ELR (cell line): Measurements from ENCODE around the gene OR5D16.
"Not testable (repeated sequence)": the region's sequence is repeated elsewhere in the genome, so short reads cannot be mapped to it uniquely, and the experiment has no call there.

Experiments
- DNase-seq: peaks from one replicate; pipeline ENCODE4 v3.0.0-alpha.2; 2015; ENCODE audit warnings: low read depth

OR5D16 gene

GRCh38 chr11:55838452-55838851, at the start of gene OR5D16:
Gene OR5D16 (plus strand): TSS chr11:55838752. CDS start chr11:55838752, 0 bp downstream.
- no peak for DNase-seq

- DNase-seq: no peak
Measured at GRCh38 chr11:55791606-55792005, 46.9 kb upstream of the OR5D16 start.

- no peak for DNase-seq
Measured at GRCh38 chr11:55793321-55793720, 45.2 kb upstream of the OR5D16 start.

- no peak for DNase-seq
Measured at GRCh38 chr11:55795256-55795655, 43.3 kb upstream of the OR5D16 start, which contains the start of gene OR5D14. Gene OR5D14 (plus strand): TSS chr11:55795556. CDS start chr11:55795556, 0 bp downstream.

- DNase-seq: no peak
Measured at GRCh38 chr11:55806248-55806647, 32.3 kb upstream of the OR5D16 start.

GRCh38 chr11:55811067-55811466, 27.5 kb upstream of the OR5D16 start, which contains the start of gene OR5L1:
Gene OR5L1 (plus strand): TSS chr11:55811367. CDS start chr11:55811467, 100 bp downstream.
- DNase-seq: no peak

- DNase-seq: no peak
Measured at GRCh38 chr11:55819330-55819729, 19.2 kb upstream of the OR5D16 start, which contains the start of gene OR5D18. Gene OR5D18 (plus strand): TSS chr11:55819630. CDS start chr11:55819630, 0 bp downstream.

GRCh38 chr11:55826919-55827318, 11.6 kb upstream of the OR5D16 start, which contains the start of gene OR5L2:
Gene OR5L2 (plus strand): TSS chr11:55827219. CDS start chr11:55827219, 0 bp downstream.
- no peak for DNase-seq

- DNase-seq: no peak
Measured at GRCh38 chr11:55847453-55847852, 8.9 kb downstream of the OR5D16 start.

- DNase-seq: no peak
Measured at GRCh38 chr11:55849037-55849436, 10.5 kb downstream of the OR5D16 start.

- no peak for DNase-seq
Measured at GRCh38 chr11:55852141-55852540, 13.6 kb downstream of the OR5D16 start.

- DNase-seq: no peak
Measured at GRCh38 chr11:55854704-55855103, 16.2 kb downstream of the OR5D16 start.

- DNase-seq: not testable (repeated sequence)
Measured at GRCh38 chr11:55867354-55867753, 28.8 kb downstream of the OR5D16 start.

- DNase-seq: not testable (repeated sequence)
Measured at GRCh38 chr11:55872731-55873130, 34.2 kb downstream of the OR5D16 start.

GRCh38 chr11:55873146-55873545, 34.6 kb downstream of the OR5D16 start:
- DNase-seq: not testable (repeated sequence)

- not testable (repeated sequence) for DNase-seq
Measured at GRCh38 chr11:55882997-55883396, 44.4 kb downstream of the OR5D16 start, which contains the start of gene TRIM51. Gene TRIM51 (plus strand): TSS chr11:55883297. CDS start chr11:55885429, 2,132 bp downstream.

GRCh38 chr11:55884995-55885394, 46.4 kb downstream of the OR5D16 start:
- DNase-seq: not testable (repeated sequence)

GRCh38 chr11:55885481-55885880, 46.9 kb downstream of the OR5D16 start:
- DNase-seq: not testable (repeated sequence)
